GM23248 (cell line): ENCODE measurements around the gene APBA1. TPM values are rescaled to one million over a fixed set of nuclear protein-coding genes. Genes with fewer than 3 reads are reported as not detected.

ENCODE experiments used
- DNase-seq: peaks from one replicate; pipeline ENCODE4 v3.0.0-alpha.2; 2015
- H2AFZ ChIP-seq: fragments of 200-600 bp; sonication (generic); 2 replicates; pipeline ENCODE4 v1.6.1; 2016; ENCODE audit warnings: antibody characterized with exemption
- H3F3A ChIP-seq: fragments of 200-600 bp; sonication (generic); 2 replicates; pipeline ENCODE4 v1.6.1; 2016; ENCODE audit warnings: mild to moderate bottlenecking, antibody characterized with exemption, mixed run types; ENCODE audit not compliant: insufficient read depth
- H3K27ac ChIP-seq: fragments of 200-600 bp; sonication (generic); 2 replicates; pipeline ENCODE4 v1.5.1; 2016; ENCODE audit warnings: mild to moderate bottlenecking
- H3K27me3 ChIP-seq: fragments of 200-600 bp; sonication (generic); replicated peaks from 2 replicates; pipeline ENCODE4 v1.6.1; 2016; ENCODE audit warnings: mild to moderate bottlenecking; ENCODE audit not compliant: insufficient read depth
- H3K36me3 ChIP-seq: fragments of 200-600 bp; sonication (generic); 2 replicates; pipeline ENCODE4 v1.6.1; 2016; ENCODE audit warnings: low read depth, mild to moderate bottlenecking
- H3K4me1 ChIP-seq: fragments of 200-600 bp; sonication (generic); 2 replicates; pipeline ENCODE4 v1.6.1; 2016; ENCODE audit warnings: mild to moderate bottlenecking; ENCODE audit not compliant: insufficient read depth
- H3K4me2 ChIP-seq: fragments of 200-600 bp; sonication (generic); one replicate; pipeline ENCODE4 v1.6.1; 2016; ENCODE audit warnings: mild to moderate bottlenecking; ENCODE audit not compliant: unreplicated experiment
- H3K4me3 ChIP-seq: fragments of 200-600 bp; sonication (generic); 2 replicates; pipeline ENCODE4 v1.5.1; 2016; ENCODE audit warnings: mild to moderate bottlenecking
- H3K79me2 ChIP-seq: fragments of 200-600 bp; sonication (generic); 2 replicates; pipeline ENCODE4 v1.6.1; 2016; ENCODE audit warnings: mild to moderate bottlenecking; ENCODE audit not compliant: insufficient read depth
- H3K9ac ChIP-seq: fragments of 200-600 bp; sonication (generic); 2 replicates; pipeline ENCODE4 v1.6.1; 2016; ENCODE audit warnings: mild to moderate bottlenecking
- H3K9me2 ChIP-seq: fragments of 200-600 bp; sonication (generic); 2 replicates; pipeline ENCODE4 v1.6.1; 2016; ENCODE audit warnings: mixed run types, mild to moderate bottlenecking, moderate library complexity; ENCODE audit not compliant: insufficient read depth
- H3K9me3 ChIP-seq: fragments of 200-600 bp; sonication (generic); one replicate; pipeline ENCODE4 v1.6.1; 2017; ENCODE audit warnings: low read depth
- H4K20me1 ChIP-seq: fragments of 200-600 bp; sonication (generic); 2 replicates; pipeline ENCODE4 v1.6.0; 2016; ENCODE audit not compliant: insufficient read depth
- EZH2 ChIP-seq: fragments of 200-600 bp; sonication (generic); IDR thresholded peaks from 2 replicates; pipeline ENCODE4 v1.6.1; 2018; ENCODE audit warnings: antibody characterized with exemption, mild to moderate bottlenecking; ENCODE audit not compliant: insufficient read depth, poor library complexity, severe bottlenecking
- EZH2phosphoT487 ChIP-seq: fragments of 200-600 bp; sonication (generic); IDR thresholded peaks from 2 replicates; pipeline ENCODE4 v1.6.1; 2018; ENCODE audit warnings: antibody characterized with exemption, moderate library complexity, mild to moderate bottlenecking, low read depth; ENCODE audit not compliant: insufficient read depth
- WGBS, 2 experiments: methylation state at CpG; one replicate each; pipeline ENCODE4 v1.1.6; 2015 to 2017; ENCODE audit warnings: low lambda C conversion rate in 2 of 2, low coverage in 1 of 2; ENCODE audit errors: missing lambda C conversion rate in 2 of 2; 5-methylcytosine and 5-hydroxymethylcytosine counted together
- in situ Hi-C: fragments of 300-500 bp; cut with MboI; formaldehyde crosslinking; loops from 2 replicates; pipeline ENCODE4 v1.15.0; 2020
- polyA plus RNA-seq: library from polyadenylated mRNA; unstranded; fragments of >200 nt; fragmentation: Nextera tagmentation; extraction: Ambion mirVana; gene quantifications from 2 replicates; pipeline ENCODE4 v1.2.1, GENCODE V29; 2016
- total RNA-seq: library from RNA; depleted of rRNA; stranded (reverse); fragments of >200 nt; shearing (Covaris generic); gene quantifications from 2 replicates; pipeline ENCODE4 v1.2.3, GENCODE V29; 2014

APBA1 gene
- total and polyA plus RNA-seq, 2 experiments from 2014 or later, result 0.93 to 11.3 TPM

- Histone ChIP-seq H3K4me1 (no peaks in the 10 kb centered on the region), H3F3A (no peaks in the 10 kb centered on the region), H3K27me3 (no peaks in the 10 kb centered on the region), H3K9me2 (no peaks in the 10 kb centered on the region), H3K36me3 (no peaks in the 10 kb centered on the region), H3K9me3 (no peaks in the 10 kb centered on the region), H3K4me2 (no peak overlapping the region), H2AFZ (no peak overlapping the region), H4K20me1 (no peaks in the 10 kb centered on the region), H3K9ac (no peak overlapping the region), H3K27ac (no peak overlapping the region), H3K4me3 (no peak overlapping the region), H3K79me2 (no peaks in the 10 kb centered on the region)
- in situ Hi-C loops, result no loop called here
- WGBS, 2 experiments, result 81 to 90% methylated on average over 4 of the region's 4 CpGs
- TF ChIP-seq EZH2 (no peak), EZH2phosphoT487 (no peak)
- DNase-seq, result no peak
Measured at GRCh38 chr9:69494208-69494607, 178.0 kb downstream of the APBA1 start.

GRCh38 chr9:69486498-69486897, 185.7 kb downstream of the APBA1 start:
- H3K9me2 ChIP-seq, result no peaks in the 10 kb centered on the region
- no peak overlapping the region for H2AFZ ChIP-seq
- H3K9me3 ChIP-seq, result no peaks in the 10 kb centered on the region
- H3K27ac ChIP-seq, result no peak overlapping the region
- DNase-seq, result no peak
- in situ Hi-C loops, result no loop called here
- no peak overlapping the region for H3K9ac ChIP-seq
- H3K4me2 ChIP-seq, result no peak overlapping the region
- no peaks in the 10 kb centered on the region for H4K20me1 ChIP-seq
- 54 to 58% methylated on average over 3 of the region's 3 CpGs for WGBS, 2 experiments
- H3K27me3 ChIP-seq, result no peaks in the 10 kb centered on the region
- no peaks in the 10 kb centered on the region for H3K79me2 ChIP-seq
- no peaks in the 10 kb centered on the region for H3K36me3 ChIP-seq
- no peaks in the 10 kb centered on the region for H3K4me1 ChIP-seq
- no peak overlapping the region for H3K4me3 ChIP-seq
- TF ChIP-seq EZH2phosphoT487 (no peak), EZH2 (no peak)
- no peaks in the 10 kb centered on the region for H3F3A ChIP-seq

DNA sequence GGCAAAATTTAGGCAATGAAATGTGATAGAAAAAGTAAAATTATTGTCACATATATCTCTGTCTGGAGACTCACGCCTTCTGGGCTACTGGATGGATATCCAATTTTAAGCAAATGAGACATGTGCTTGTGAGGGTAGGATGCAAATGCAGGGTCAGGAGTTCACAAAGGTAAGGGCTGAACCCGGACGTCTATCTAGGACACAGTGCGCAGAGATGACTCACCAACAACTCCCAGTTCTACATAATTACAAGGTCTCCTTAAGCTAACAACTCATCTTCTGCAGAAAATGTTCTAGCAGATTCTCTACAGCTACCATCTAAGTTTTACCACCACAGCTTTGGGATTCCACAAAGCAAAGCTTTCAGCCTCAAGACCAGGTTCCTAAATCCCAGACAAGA, 186.7 kb downstream of the APBA1 start:
- in situ Hi-C loops, result no loop called here
- no peak for DNase-seq
- H3K9ac ChIP-seq, result no peak overlapping the region
- TF ChIP-seq EZH2phosphoT487 (no peak), EZH2 (no peak)
- H3K79me2 ChIP-seq, result no peaks in the 10 kb centered on the region
- H3K27me3 ChIP-seq, result no peaks in the 10 kb centered on the region
- H3K36me3 ChIP-seq, result no peaks in the 10 kb centered on the region
- no peak overlapping the region for H3K27ac ChIP-seq
- H3K4me2 ChIP-seq, result no peak overlapping the region
- 76 to 80% methylated on average over 4 of the region's 4 CpGs for WGBS, 2 experiments
- H3K9me2 ChIP-seq, result no peaks in the 10 kb centered on the region
- no peak overlapping the region for H3K4me3 ChIP-seq
- no peaks in the 10 kb centered on the region for H3F3A ChIP-seq
- H4K20me1 ChIP-seq, result no peaks in the 10 kb centered on the region
- H3K9me3 ChIP-seq, result no peaks in the 10 kb centered on the region
- H3K4me1 ChIP-seq, result no peaks in the 10 kb centered on the region
- H2AFZ ChIP-seq, result no peak overlapping the region

DNA sequence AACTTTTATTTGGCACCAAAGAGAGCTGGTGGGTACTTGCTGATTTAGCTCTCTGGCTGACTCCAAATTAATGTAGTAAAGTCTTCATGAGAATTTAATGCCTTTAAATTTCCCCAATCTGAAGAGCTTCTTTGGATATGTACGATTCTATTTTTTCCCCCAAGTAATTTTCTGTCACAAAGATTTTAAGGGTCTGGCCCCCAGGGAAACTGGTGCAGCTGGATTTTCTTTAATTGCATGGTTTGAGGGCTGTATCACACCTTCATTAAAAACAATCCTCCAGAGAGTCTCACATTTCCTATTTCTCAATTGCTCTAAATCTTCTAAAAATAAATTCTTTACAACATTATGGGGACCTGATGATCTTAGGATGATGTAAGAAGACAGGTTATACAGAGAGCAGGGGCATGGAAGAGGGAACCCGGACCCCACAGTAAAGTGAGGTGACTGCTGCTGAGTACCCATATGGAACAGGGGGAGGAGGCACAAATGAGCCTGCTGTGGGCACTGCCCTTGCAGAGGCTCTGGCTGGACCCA, 188.2 kb downstream of the APBA1 start:
- TF ChIP-seq EZH2 (no peak), EZH2phosphoT487 (no peak)
- WGBS, 2 experiments, result 84 to 96% methylated on average over 2 of the region's 2 CpGs
- in situ Hi-C loops, result no loop called here
- Histone ChIP-seq H3K79me2 (no peaks in the 10 kb centered on the region), H3K27ac (no peak overlapping the region), H3K9me2 (no peaks in the 10 kb centered on the region), H4K20me1 (no peaks in the 10 kb centered on the region), H3K9me3 (no peaks in the 10 kb centered on the region), H3K4me2 (no peak overlapping the region), H3K36me3 (no peaks in the 10 kb centered on the region), H3K9ac (no peak overlapping the region), H3F3A (no peaks in the 10 kb centered on the region), H2AFZ (no peak overlapping the region), H3K4me1 (no peaks in the 10 kb centered on the region), H3K4me3 (no peak overlapping the region), H3K27me3 (no peaks in the 10 kb centered on the region)
- no peak for DNase-seq

- Histone ChIP-seq H3K9me3 (no peaks in the 10 kb centered on the region), H3K9me2 (no peaks in the 10 kb centered on the region), H3K9ac (no peak overlapping the region), H3K4me3 (no peak overlapping the region), H3K27me3 (no peaks in the 10 kb centered on the region), H3K27ac (no peak overlapping the region), H3F3A (no peaks in the 10 kb centered on the region), H4K20me1 (no peaks in the 10 kb centered on the region), H3K79me2 (no peaks in the 10 kb centered on the region), H3K4me2 (no peak overlapping the region), H3K36me3 (no peaks in the 10 kb centered on the region), H3K4me1 (no peaks in the 10 kb centered on the region), H2AFZ (no peak overlapping the region)
- in situ Hi-C loops, result no loop called here
- TF ChIP-seq EZH2phosphoT487 (no peak), EZH2 (no peak)
- no peak for DNase-seq
- whole genome bisulfite sequencing, 2 experiments, result 79 to 80% methylated on average over 7 of the region's 7 CpGs
Measured at GRCh38 chr9:69476797-69477196, 195.4 kb downstream of the APBA1 start.
